Bone marrow (tissue), 2 donors: ENCODE measurements around the gene TRIM71.
A peak's percentile ranks its signal among the peaks of the same experiment; 100 is the strongest.
"Not testable (repeated sequence)": the region's sequence is repeated elsewhere in the genome, so short reads cannot be mapped to it uniquely, and the experiment has no call there.

Experiments
- DNase-seq, 2 donors: peaks; one replicate each; lab custom pipeline; 2025; lab: John Stamatoyannopoulos, UW

The TRIM71 gene

DNA sequence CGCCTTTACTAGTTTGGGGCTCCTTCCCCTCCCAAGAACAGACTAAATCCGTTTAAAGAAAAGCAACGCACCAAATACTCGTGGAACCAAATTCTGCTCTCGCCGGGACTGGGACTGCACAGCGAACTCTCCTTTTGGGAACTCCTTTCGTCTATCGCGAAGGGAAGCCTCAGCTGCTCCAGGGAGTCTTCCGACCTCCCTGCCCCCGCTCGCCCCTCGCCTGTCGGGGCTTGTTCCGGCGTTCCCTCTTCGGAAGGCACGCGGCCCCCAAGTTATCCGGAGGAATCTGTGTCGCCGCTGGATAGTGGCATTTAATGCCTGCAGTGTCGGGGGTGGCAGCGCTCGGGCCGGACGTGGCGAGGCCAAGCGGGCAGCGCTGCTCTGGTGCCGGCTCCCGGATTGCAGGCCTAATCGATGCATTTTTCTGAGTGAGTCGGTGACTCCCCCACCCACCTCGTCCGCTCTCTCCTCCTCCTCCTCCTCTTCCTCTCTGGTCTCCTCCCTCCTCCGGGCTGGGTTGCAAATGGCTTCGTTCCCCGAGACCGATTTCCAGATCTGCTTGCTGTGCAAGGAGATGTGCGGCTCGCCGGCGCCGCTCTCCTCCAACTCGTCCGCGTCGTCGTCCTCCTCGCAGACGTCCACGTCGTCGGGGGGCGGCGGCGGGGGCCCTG is at the start of gene TRIM71:
Gene TRIM71 (plus strand): TSS at position 440 of the 671 bp plus-strand sequence. CDS start 84 bp downstream, at position 524.
- peak in 1 of 2 donors; percentile 37 for DNase-seq

DNA sequence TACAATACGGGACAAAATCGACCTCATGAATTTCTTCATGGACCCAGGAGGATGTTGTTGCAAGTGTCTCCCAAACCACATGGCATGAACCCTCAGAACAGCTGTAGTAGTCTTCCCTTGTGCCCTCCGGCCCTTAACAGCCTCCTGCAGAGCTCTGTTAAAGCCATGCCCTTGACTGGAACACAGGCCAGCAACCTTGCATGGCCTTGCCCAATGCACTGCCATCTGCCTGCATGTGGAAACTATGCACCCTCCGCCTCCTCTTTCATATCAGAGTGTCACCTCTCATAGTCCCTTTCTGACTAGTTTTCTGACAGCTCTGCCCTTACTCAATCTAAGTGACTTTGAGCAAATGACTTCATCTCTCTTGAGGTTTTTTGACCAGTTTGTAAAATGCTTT is 39.4 kb upstream of the TRIM71 start:
- DNase-seq, result no peak

DNA sequence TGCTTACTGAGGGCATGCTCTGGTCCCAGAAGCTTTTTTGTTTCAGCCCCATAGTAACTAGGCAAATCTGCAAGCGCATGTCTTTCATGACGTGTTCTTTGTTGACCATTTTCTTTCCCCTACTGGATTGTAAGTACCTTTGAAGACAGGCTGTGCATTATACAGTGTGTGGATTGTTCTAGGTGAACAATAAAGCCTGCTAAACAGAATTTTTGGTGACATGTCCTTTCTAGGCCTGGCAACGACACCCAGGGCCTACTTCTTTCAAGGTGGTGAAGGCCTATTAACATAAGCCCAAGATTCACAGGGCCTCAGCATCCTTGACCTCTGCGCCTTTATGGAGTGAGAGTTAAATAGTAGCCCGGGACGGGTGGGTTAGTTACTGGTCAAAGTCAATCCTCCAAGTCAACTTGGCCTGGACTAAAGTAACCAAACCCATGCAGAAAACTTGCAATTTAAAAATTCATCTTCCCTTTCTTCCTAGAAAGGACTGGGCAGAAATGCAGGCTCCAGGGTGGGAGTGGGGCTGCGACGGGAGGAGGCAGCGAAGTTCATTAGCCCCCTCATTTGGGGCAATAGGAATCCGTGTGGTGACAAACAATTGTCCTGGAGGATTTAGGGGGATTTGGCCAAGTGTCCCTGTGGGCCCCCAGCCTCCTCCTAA is 37.6 kb upstream of the TRIM71 start:
- no peak for DNase-seq

DNA sequence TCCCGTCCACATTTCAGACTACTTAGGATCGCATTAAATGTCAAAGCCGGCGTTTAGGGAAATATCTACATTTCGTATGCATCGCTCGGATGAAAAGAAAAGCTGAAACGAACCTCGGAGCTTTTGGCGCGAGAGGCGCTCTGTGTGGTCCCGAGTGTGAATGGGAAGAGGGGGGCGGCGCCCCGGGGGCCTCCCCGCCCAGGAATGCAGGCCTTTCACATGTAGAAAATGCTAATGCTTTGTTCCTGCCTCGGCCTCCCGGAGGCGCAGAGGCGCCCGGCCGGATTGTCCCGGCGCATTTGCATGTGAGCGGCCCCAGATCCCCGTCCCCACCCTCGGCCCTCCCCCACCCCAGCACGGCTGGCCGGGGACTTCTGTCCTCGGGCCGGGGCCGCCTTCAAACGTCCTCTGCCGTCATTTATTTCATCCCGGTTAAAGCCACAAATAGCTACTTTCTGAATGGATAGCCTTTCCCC is 37.0 kb upstream of the TRIM71 start:
- DNase-seq, result peak in 1 of 2 donors; percentile 35

DNA sequence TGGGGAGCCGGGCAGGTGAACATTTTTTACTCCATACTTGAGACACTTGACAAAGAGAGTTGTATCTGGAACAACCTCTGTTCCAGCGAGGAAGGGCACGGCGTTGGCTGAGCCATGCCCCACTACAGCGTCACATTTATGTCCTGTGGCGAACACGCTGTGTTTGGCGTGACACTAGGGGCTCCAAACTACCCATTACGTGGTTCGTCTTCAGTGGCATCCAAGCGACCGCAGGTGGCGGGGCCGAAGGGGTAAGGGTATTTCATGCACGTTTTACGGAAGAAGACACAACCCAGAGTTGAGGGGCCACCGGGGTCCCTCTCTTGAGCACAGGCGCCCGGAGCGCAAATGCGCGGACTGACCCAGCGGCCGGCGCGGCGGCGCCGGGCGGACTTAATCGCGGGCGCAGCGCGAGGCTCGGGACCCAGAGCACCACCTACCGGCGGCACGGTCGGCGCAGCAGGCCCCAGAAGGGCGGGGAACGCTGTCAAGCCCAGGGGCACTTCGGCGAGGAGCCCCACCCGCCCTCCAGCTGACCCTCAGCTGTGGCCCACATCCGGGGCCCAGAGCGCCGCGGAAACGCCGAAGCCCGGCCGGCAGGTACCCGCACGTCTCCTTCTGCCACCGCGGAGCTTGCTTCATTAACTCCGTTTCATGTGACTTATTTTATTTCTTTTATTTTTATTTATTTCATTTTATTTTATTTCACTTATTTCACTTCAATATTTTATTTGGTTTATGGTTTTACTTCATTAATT is 36.4 kb upstream of the TRIM71 start:
- peak; percentile 38 to 72 for DNase-seq

DNA sequence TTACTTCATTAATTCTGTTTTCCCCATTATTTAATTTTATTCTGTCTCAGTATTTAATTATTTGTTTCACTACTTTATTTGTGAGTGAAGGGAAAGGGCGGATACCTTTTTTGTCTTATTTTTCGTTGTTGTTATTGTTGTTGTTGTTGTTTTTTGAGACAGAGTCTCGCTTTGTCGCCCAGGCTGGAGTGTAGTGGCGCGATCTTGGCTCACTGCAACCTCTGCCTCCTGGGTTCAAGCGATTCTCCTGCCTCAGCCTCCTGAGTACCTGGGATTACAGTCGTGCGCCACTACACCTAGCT is 35.9 kb upstream of the TRIM71 start:
- DNase-seq, result not testable (repeated sequence)

DNA sequence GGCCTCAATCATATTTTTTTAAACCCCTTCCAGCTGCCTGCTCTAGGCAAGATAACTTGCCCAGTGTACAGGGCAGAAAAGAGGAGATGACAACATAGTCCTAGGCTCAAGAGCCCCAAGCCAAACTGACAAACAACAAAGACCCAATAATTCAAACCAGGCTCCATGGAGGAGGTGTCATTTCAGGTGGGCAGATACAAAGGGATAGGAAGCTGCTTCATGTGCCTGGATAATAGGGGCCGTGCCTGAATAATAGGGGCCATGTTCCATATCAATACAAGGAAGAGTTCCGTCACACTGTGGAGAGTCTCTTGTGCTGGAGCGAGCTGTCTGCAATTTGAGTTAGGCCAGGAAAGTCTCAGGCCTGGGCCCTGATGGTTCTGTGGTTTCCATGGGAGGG is 35.4 kb upstream of the TRIM71 start:
- DNase-seq, result no peak

DNA sequence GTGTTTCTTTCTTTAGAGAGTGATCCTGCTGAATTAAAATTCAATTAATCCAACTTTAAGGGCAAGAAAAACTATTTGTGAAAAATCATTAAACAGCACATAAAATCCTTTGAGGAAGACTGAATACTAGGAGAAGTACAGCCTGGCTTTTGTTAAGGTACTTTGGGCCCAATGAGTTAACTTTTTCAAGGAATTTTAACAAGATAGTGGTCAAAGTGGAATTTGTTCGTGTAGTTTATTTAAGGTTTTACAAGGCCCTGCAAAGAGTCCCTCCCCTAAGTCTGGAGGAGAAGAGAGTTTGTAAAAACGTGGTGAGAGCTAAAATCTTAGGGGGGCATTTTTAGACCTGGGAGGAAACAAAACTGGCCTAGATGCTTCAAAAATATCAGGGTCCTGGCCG is 26.0 kb upstream of the TRIM71 start:
- DNase-seq, result no peak

DNA sequence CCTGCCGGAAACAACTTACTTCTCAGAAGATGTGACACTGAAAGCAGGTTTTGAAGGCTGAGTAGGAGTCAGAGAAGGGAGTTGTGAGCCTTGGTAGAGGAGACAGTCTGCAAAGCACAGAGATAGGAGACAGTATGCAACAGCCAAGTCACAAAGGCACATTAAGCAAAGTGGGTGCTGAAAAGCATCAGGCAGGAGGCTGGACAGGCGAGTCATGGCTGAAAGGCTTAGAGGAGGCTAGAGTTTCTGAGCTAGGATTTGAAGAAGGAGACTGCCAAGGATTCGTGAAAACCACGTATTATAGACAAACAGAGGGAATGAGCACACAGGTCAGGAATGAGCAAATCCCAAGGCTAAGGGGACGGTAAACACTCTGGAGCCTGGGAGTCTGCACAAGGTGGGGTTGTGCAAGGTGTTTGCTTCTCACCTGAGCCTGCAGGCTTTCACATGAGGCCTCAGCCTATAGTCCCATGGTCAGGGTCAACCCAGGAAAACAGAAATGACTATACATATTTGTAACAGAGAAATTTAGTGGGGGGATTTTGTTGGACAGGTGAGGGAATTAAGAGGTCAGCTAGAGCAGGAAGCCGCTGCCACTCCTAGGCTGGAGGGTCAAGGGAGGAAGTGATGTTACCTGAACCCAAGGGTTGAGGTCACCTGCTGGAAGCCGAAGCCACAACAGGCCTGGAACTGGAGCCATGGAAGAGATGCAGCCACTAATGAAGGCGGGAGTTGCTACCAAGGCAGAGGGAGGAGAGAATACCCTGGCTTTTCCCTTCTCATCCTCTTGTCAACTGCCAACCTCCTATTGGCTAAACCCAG is 23.1 kb upstream of the TRIM71 start:
- DNase-seq, result no peak

DNA sequence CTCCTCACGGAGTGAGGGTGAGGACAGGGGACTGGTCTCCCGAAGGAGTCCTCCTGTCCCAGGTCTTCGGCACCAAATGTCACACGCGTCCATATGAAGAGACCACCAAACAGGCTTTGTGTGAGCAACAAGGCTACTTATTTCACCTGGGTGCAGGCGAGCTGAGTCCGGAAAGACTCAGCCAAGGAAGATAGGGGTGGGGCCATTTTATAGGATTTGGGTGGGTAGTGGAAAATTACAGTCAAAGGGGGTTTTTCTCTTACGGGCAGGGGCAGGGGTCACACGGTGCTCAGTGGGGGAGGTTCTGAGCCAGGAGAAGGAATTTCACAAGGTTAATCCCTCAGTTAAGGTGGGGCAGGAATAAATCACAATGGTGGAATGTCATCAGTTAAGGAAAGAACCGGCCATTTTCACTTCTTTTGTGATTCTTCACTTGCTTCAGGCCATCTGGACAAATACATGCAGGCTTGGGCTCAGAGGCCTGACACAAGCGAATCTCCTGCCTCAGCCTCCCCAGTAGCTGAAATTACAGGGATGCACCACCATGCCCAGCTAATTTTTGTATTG is 21.3 kb upstream of the TRIM71 start:
- not testable (repeated sequence) for DNase-seq

DNA sequence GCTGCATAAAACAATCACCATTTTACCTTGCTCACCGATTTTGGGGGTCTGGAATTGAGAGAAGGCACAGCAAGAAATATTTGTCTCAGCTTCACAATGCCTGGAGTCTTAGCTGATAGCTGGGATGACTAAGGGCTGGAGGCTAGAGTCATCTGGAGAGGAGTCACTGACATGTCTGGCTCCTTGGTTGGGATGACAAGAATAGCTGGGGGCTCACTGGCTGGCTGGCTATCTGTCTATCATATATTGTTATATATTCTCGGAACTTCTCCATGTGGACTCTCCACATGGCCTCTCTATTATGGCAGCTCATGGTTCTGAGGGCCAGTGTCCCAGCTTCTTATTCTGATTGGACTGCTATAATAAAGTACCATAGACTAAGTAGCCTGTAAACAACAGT is 20.0 kb upstream of the TRIM71 start:
- DNase-seq, result no peak

DNA sequence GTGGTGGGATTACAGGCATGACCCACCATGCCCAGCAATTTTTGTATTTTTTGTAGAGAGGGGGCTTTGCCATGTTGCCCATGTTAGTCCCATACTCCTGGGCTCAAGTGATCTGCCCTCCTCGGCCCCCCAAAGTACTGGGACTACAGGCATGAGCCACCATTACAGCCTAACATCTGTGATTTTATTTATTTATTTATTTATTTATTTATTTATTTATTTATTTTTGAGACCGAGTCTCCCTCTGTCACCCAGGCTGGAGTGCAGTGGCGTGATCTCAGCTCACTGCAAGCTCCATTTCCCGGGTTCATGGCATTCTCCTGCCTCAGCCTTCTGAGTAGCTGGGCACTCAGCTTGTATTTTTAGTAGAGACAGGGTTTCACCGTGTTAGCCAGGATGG is 16.4 kb upstream of the TRIM71 start:
- DNase-seq, result not testable (repeated sequence)

DNA sequence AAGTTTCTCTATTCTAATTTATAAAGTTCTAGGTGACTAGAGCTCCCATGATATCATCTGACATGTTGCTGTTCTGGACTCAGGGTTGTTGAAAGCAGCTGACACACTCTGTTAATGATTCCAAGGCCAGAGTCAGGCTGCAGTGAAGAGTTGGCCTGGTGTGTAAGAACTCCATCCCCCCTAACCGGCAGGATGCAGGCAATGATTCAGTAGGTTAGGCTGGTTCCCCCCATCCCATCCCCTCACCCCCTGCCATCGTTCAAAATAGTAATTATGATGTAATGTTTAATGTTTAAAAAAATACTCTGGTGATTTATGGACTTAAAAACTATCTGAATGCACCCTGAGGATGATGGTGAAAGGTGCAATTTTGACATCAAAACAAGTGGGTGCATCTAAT is 4.6 kb upstream of the TRIM71 start:
- no peak for DNase-seq

DNA sequence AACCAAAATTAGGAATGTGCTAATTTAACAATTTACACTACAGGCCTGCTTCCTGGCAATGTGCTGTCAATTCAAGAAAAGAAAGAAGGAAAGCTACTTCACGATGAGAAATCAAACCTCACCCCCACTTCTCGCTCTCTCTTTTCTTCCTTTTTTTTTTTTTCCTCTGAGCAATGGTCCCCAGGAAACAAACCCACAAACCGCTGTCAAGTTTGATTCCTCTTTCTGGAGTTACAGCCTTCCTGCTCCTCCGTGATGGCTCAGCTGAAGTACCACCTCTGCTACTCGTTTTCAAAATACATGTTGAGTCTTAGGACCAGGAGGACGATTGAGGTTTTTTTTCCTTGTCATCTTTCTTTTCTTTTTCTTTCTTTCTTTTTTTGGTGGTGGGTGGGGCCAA is 3.4 kb upstream of the TRIM71 start:
- DNase-seq, result peak in 1 of 2 donors; percentile 95

DNA sequence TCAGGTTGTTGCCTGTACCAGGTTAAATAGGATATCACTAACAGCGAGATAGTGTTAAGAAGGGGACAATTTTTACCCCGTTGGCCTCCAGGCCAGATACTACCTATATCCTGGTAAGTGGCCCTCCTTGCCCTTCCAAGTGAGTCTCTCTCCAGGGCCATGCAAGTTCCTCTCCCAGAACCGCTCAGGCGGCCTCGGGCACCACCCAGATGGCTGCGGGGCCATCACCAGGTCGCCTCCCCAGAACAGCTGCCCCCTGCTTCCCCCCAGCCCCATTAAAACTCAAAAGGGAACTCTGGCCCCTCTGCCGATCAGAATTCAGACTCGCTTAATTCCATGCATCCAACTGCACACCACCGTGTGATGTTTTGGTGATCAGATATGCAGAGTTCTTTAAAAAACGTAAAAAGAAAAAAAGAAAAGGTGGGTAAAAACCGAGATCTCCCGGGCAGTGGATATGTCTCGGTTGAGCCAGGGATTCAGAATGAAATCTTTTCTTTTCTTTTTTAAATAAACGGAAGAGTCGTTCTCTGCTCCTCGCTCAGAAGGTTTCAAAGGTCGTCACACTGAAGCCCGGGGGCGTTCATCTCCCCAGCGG is 1.9 kb upstream of the TRIM71 start:
- no peak for DNase-seq

DNA sequence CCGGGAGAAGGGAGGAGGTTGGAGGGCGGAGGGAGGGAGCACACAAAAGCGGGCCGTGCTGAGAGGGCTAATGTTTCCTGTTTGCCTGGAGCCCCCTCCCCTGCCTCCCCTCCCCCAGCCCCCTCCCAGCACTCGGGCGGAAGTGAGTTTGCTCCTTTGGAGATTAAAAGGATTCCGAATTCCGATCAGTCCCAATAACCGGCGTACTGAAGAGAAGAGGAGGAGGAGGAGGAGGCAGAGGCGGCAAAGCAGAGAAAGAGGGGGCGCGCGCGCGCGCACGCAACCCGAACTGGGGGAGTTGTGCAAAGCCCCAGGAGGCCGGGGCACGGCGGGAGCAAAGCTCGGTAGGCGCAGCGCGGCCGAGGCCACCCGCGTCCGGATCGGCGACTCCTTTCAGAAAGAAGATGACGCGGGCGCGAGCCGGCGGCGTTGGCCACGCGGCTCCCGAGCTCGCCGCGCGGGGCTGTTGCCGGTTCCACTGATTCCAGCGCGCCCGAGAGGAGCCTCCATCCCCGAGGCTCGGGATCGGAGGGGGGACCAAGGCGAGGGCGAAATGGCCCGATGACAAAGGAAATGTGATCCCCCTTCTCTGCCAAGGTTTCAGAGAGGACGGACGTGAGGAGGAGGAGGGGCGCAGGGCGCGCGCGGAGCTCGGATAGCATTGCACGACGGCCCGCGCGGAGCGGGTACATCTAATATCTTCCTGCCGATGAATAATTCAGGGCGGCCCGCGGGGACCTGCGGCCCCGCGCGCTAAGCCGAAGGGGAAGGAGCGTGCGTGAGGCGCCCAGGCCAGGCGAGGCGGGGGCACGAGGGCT is 1.1 kb upstream of the TRIM71 start:
- DNase-seq, result peak; percentile 17 to 26

DNA sequence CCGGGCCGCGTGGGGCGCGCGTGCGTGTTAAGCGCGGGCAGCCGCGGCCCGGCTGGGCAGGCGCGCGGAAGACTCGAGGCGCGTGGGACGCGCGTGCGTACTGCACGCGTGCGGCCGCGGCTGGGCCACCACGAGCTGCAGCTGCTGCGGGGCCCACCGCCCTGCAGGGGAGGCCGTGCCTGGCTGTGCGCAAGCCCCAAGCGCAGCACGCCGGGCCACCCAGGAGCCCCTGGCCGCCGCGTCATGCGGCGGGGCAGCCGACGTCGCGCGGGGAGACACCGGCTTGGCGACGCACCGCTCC is 590 bp upstream of the TRIM71 start:
- DNase-seq, result no peak

DNA sequence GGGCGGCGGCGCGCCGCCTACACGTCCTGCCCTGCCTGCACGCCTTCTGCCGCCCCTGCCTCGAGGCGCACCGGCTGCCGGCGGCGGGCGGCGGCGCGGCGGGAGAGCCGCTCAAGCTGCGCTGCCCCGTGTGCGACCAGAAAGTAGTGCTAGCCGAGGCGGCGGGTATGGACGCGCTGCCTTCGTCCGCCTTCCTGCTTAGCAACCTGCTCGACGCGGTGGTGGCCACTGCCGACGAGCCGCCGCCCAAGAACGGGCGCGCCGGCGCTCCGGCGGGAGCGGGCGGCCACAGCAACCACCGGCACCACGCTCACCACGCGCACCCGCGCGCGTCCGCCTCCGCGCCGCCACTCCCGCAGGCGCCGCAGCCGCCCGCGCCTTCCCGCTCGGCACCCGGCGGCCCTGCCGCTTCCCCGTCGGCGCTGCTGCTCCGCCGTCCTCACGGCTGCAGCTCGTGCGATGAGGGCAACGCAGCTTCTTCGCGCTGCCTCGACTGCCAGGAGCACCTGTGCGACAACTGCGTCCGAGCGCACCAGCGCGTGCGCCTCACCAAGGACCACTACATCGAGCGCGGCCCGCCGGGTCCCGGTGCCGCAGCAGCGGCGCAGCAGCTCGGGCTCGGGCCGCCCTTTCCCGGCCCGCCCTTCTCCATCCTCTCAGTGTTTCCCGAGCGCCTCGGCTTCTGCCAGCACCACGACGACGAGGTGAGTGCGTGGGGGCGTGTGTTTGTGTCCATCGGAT is 602 bp downstream of the TRIM71 start:
- DNase-seq, result no peak

DNA sequence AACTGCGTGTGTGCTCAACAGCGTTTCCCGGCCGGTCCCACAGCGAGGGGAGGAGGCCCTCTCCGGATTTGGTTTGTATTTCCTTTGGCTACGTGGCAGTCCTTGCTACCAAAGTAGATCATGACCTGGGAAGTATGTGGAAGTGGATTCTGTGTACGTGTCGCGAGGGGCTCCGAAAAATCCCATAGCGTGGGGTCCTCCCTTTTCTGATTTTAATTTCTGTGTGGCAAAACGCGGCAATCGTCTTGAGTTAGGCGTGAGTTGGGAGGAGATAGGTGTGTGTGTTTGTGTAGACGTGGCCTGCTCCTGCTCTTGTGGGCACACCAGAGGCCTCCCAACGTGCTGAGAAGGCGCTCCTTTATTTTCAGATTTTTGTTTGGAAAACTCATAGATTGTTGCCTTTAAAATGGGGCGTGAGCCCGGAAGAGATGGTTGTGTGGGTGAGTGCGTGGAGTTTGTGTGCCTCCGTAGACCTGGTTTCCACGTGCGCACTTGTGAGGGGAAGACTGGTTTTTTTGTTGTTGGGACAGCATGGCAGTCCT is 1.2 kb downstream of the TRIM71 start:
- no peak for DNase-seq
